ENCODE measurements around the gene PTCD2.

DNA sequence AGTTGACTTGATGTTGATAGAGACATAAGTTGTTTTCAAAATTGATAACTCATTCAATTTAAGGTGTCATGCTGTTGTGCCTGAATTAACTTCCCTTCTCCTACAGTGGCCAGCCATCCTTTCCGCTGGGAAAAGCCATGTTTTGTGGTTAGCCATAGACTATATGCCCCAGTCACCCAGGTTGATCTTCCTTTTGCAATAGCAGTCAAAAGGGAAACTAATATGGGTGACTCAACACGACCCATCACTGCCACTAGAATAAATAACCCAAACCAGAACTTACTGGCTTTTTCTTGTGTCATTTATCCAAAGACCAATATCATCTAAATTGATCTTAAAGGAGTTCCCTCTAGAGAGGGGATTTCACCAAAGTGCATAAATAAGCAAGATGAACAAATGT lies 87.4 kb downstream of the PTCD2 start:
- TF ChIP-seq, protein P1, sequence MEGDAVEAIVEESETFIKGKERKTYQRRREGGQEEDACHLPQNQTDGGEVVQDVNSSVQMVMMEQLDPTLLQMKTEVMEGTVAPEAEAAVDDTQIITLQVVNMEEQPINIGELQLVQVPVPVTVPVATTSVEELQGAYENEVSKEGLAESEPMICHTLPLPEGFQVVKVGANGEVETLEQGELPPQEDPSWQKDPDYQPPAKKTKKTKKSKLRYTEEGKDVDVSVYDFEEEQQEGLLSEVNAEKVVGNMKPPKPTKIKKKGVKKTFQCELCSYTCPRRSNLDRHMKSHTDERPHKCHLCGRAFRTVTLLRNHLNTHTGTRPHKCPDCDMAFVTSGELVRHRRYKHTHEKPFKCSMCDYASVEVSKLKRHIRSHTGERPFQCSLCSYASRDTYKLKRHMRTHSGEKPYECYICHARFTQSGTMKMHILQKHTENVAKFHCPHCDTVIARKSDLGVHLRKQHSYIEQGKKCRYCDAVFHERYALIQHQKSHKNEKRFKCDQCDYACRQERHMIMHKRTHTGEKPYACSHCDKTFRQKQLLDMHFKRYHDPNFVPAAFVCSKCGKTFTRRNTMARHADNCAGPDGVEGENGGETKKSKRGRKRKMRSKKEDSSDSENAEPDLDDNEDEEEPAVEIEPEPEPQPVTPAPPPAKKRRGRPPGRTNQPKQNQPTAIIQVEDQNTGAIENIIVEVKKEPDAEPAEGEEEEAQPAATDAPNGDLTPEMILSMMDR (conservative IDR thresholded peaks at IDR 0.05; ENCODE audit: low read length), result no peak
- TF ChIP-seq EZH2phosphoT487 (IDR thresholded peaks at IDR 0.05; ENCODE audit: borderline replicate concordance), result no peak
